Fibroblast of upper back skin (primary cell): ENCODE data around the gene TRPC4AP.

Source experiments
- DNase-seq: peaks from one replicate; pipeline ENCODE4 v3.0.0-alpha.2; 2013

Gene TRPC4AP

GRCh38 chr20:34999782-35000181 is 92.8 kb downstream of the TRPC4AP start:
- DNase-seq: no peak

GRCh38 chr20:34999021-34999451 is 93.6 kb downstream of the TRPC4AP start:
- no peak for DNase-seq

- DNase-seq: no peak
Measured at GRCh38 chr20:34998331-34998950, 94.2 kb downstream of the TRPC4AP start.

- no peak for DNase-seq
Measured at GRCh38 chr20:34997774-34998173, 94.8 kb downstream of the TRPC4AP start.

- peak; percentile 13 for DNase-seq
Measured at GRCh38 chr20:34997131-34997561, 95.5 kb downstream of the TRPC4AP start.

- no peak for DNase-seq
Measured at GRCh38 chr20:34996243-34997028, 96.2 kb downstream of the TRPC4AP start.

- no peak for DNase-seq
Measured at GRCh38 chr20:34995696-34996095, 96.9 kb downstream of the TRPC4AP start.

GRCh38 chr20:34995192-34995591 is 97.4 kb downstream of the TRPC4AP start:
- DNase-seq: no peak

GRCh38 chr20:34994509-34995131 is 98.0 kb downstream of the TRPC4AP start:
- DNase-seq: no peak

- no peak for DNase-seq
Measured at GRCh38 chr20:34993941-34994508, 98.6 kb downstream of the TRPC4AP start.

- DNase-seq: no peak
Measured at GRCh38 chr20:34992751-34993417, 99.7 kb downstream of the TRPC4AP start.

- no peak for DNase-seq
Measured at GRCh38 chr20:34990661-34991214, 101.9 kb downstream of the TRPC4AP start.

- DNase-seq: no peak
Measured at GRCh38 chr20:34990231-34990630, 102.4 kb downstream of the TRPC4AP start.

- no peak for DNase-seq
Measured at GRCh38 chr20:34989670-34990069, 102.9 kb downstream of the TRPC4AP start.

- no peak for DNase-seq
Measured at GRCh38 chr20:34989118-34989517, 103.5 kb downstream of the TRPC4AP start.

- DNase-seq: no peak
Measured at GRCh38 chr20:34988191-34988540, 104.4 kb downstream of the TRPC4AP start.

- DNase-seq: no peak
Measured at GRCh38 chr20:34987288-34988190, 105.1 kb downstream of the TRPC4AP start.

- no peak for DNase-seq
Measured at GRCh38 chr20:34986311-34987287, 106.0 kb downstream of the TRPC4AP start.

GRCh38 chr20:34985461-34986310 is 106.9 kb downstream of the TRPC4AP start:
- DNase-seq: no peak
